Measurements from ENCODE around the gene SSH2.
"Not testable (repeated sequence)": the region's sequence is repeated elsewhere in the genome, so short reads cannot be mapped to it uniquely, and the experiment has no call there.

SSH2 gene

GRCh38 chr17:29873476-29873875, 56.6 kb downstream of the SSH2 start:
- no peaks in the 10 kb centered on the region for H3K27me3 ChIP-seq
- no peak for TF ChIP-seq CTCF (IDR thresholded peaks at IDR 0.05; ENCODE audit: low read depth, low read length)
- DNase-seq: no peak

GRCh38 chr17:29870836-29871465, 59.1 kb downstream of the SSH2 start:
- Histone ChIP-seq H3K36me3 (no peaks in the 10 kb centered on the region), H3K9me3 (no peaks in the 10 kb centered on the region), H3K4me3 (ENCODE audit: low read depth, low read length) (no peak overlapping the region), H3K27me3 (no peaks in the 10 kb centered on the region), H3K4me1 (no peaks in the 10 kb centered on the region)
- no peak for DNase-seq
- no peak for TF ChIP-seq CTCF (IDR thresholded peaks at IDR 0.05; ENCODE audit: low read depth, low read length)

More at GRCh38 chr17:29873476-29873875, 56.6 kb downstream of the SSH2 start:
- Histone ChIP-seq H3K9me3 (no peaks in the 10 kb centered on the region), H3K4me3 (ENCODE audit: low read depth, low read length) (no peak overlapping the region), H3K36me3 (no peaks in the 10 kb centered on the region), H3K4me1 (no peaks in the 10 kb centered on the region)

GRCh38 chr17:29867643-29868181, 62.3 kb downstream of the SSH2 start:
- H3K36me3 ChIP-seq: no peaks in the 10 kb centered on the region
- no peaks in the 10 kb centered on the region for H3K9me3 ChIP-seq
- no peak for DNase-seq
- TF ChIP-seq CTCF (IDR thresholded peaks at IDR 0.05; ENCODE audit: low read depth, low read length): 0 out of 2 replicates have a peak, but pooled peaks have one; percentile 19
- H3K4me3 ChIP-seq (ENCODE audit: low read depth, low read length): no peak overlapping the region
- no peaks in the 10 kb centered on the region for H3K4me1 ChIP-seq
- no peaks in the 10 kb centered on the region for H3K27me3 ChIP-seq

GRCh38 chr17:29866746-29867404, 63.2 kb downstream of the SSH2 start:
- Histone ChIP-seq H3K9me3 (no peaks in the 10 kb centered on the region), H3K4me1 (no peaks in the 10 kb centered on the region), H3K4me3 (ENCODE audit: low read depth, low read length) (no peak overlapping the region), H3K27me3 (no peaks in the 10 kb centered on the region), H3K36me3 (no peaks in the 10 kb centered on the region)
- DNase-seq: no peak
- no peak for TF ChIP-seq CTCF (IDR thresholded peaks at IDR 0.05; ENCODE audit: low read depth, low read length)

GRCh38 chr17:29864615-29865014, 65.4 kb downstream of the SSH2 start:
- Histone ChIP-seq H3K36me3 (no peaks in the 10 kb centered on the region), H3K9me3 (no peaks in the 10 kb centered on the region), H3K4me1 (no peaks in the 10 kb centered on the region), H3K27me3 (no peaks in the 10 kb centered on the region), H3K4me3 (ENCODE audit: low read depth, low read length) (no peak overlapping the region)
- DNase-seq: no peak
- TF ChIP-seq CTCF (IDR thresholded peaks at IDR 0.05; ENCODE audit: low read depth, low read length): no peak

- H3K9me3 ChIP-seq; DNase-seq; H3K4me1 ChIP-seq; H3K27me3 ChIP-seq; H3K4me3 ChIP-seq (ENCODE audit: low read depth, low read length); H3K36me3 ChIP-seq: not testable (repeated sequence)
Measured at GRCh38 chr17:29864123-29864522, 65.9 kb downstream of the SSH2 start.

All from BE2C (cell line).